ENCODE data around the gene KCTD19. TPM values are rescaled to one million over a fixed set of nuclear protein-coding genes. Genes with fewer than 3 reads are reported as not detected.
A peak's percentile ranks its signal among the peaks of the same experiment; 100 is the strongest.

Gene KCTD19
- total RNA-seq, 2 donors from 2014 or later, result 7.0 TPM; not detected in 1

DNA sequence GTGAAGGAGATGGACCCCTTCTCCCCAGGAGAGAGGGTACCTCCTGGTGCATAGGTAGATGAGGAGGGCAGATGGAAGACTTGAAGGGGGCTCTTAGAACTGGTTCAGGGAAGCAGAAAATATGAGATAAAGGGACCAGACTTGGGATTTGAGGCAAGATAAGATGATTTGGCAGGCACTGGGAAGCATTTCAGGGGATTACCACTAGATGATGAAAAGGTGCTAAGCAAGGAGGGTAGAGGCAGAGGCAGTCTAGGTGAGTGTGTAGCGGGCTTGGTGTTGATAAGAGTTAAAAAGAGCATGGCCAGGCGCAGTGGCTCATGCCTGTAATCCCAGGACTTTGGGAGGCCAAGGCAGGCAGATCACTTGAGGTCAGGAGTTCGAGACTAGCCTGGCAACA lies 63.3 kb downstream of the KCTD19 start:
- 92% methylated on average over 3 of the region's 3 CpGs for WGBS
- H3K9me3 ChIP-seq, result no peaks in the 10 kb centered on the region
- DNase-seq (ENCODE audit: low spot score), result no peak
- no peak overlapping the region for H3K4me3 ChIP-seq
- no peaks in the 10 kb centered on the region for H3K4me1 ChIP-seq (replicated peaks)
- H3K27ac ChIP-seq, result no peak overlapping the region
- intact Hi-C loops (cut with DNase I), result no loop called here
- TF ChIP-seq POLR2AphosphoS5 (IDR thresholded peaks at IDR 0.05), result no peak
- TF ChIP-seq, protein P1, sequence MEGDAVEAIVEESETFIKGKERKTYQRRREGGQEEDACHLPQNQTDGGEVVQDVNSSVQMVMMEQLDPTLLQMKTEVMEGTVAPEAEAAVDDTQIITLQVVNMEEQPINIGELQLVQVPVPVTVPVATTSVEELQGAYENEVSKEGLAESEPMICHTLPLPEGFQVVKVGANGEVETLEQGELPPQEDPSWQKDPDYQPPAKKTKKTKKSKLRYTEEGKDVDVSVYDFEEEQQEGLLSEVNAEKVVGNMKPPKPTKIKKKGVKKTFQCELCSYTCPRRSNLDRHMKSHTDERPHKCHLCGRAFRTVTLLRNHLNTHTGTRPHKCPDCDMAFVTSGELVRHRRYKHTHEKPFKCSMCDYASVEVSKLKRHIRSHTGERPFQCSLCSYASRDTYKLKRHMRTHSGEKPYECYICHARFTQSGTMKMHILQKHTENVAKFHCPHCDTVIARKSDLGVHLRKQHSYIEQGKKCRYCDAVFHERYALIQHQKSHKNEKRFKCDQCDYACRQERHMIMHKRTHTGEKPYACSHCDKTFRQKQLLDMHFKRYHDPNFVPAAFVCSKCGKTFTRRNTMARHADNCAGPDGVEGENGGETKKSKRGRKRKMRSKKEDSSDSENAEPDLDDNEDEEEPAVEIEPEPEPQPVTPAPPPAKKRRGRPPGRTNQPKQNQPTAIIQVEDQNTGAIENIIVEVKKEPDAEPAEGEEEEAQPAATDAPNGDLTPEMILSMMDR (IDR thresholded peaks at IDR 0.05), result no peak
- no peak for TF ChIP-seq POLR2A (IDR thresholded peaks at IDR 0.05)
- no peaks in the 10 kb centered on the region for H3K36me3 ChIP-seq
- no peaks in the 10 kb centered on the region for H3K27me3 ChIP-seq (replicated peaks; ENCODE audit: insufficient read depth)

DNA sequence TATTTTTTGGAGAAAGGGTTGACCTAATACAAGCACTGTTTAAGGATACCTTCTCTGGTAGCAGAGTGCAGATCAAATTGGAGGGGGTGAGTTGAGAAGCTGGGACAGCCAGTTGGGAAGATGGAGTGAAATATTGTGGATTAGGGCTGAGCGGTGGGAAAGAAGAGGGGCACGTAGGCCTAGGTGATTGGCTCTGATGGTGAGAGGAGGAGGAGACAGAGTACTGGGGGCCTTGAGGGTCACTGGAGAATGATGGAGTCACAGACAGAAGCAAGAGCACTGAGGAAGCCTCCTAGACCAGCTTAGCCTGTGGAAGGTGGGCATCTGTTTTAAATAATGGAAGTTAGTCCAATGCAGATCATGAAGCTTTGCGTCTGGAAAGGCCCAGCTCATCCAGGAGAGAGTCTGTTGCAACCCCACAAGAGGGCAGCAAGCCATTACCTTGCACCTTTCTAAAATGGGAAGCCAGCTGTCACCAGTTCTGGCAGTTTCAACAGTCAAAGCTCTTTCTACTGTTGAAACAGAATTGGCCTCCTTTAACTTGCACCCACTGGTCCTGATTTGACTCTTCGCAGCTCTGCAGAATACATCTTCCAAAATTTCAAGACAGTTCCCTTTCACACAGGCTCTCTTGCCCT lies 66.0 kb downstream of the KCTD19 start:
- Histone ChIP-seq H3K4me3 (no peak overlapping the region), H3K36me3 (no peaks in the 10 kb centered on the region), H3K27ac (no peak overlapping the region), H3K27me3 (replicated peaks; ENCODE audit: insufficient read depth) (no peaks in the 10 kb centered on the region), H3K9me3 (no peaks in the 10 kb centered on the region), H3K4me1 (replicated peaks) (no peaks in the 10 kb centered on the region)
- peak; percentile 49 for DNase-seq (ENCODE audit: low spot score)
- intact Hi-C loops (cut with DNase I), result no loop called here
- 67% methylated on average over 4 of the region's 4 CpGs for WGBS
- TF ChIP-seq POLR2AphosphoS5 (IDR thresholded peaks at IDR 0.05) (peak; percentile 48), POLR2A (IDR thresholded peaks at IDR 0.05) (no peak)
- TF ChIP-seq, protein P1 (IDR thresholded peaks at IDR 0.05), result peak in 2 of 4 experiments; percentile 65 to 68

DNA sequence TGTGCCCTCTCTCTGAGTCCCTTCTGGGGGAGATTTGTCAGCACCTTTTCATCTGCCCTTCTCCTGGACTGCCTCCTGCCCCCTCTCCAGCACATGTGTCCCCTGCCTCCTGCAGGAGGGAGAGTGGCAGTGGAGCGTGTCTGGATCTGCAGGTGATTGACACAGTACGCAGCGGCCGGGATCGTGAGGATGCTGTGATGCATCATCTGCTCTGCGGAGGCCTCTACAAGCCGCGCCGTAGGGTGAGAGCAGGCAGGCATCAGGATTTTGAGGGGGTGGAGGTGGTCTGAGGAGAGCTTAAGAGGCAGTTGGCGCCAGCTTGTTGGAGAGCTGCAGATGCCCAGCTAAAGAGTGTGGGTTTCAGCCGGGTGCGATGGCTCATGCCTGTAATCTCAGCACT lies 66.8 kb downstream of the KCTD19 start:
- Histone ChIP-seq H3K9me3 (no peaks in the 10 kb centered on the region), H3K4me3 (no peak overlapping the region), H3K27ac (no peak overlapping the region), H3K27me3 (replicated peaks; ENCODE audit: insufficient read depth) (no peaks in the 10 kb centered on the region), H3K36me3 (no peaks in the 10 kb centered on the region), H3K4me1 (replicated peaks) (no peaks in the 10 kb centered on the region)
- TF ChIP-seq, protein P1 (IDR thresholded peaks at IDR 0.05), result no peak
- no peak for TF ChIP-seq POLR2A (IDR thresholded peaks at IDR 0.05)
- WGBS, result 82% methylated on average over 12 of the region's 12 CpGs
- intact Hi-C loops (cut with DNase I), result loop anchor here (5.0 kb wide), 1 partner anchor 138 kb away; no protein-coding TSS in a partner anchor
- DNase-seq (ENCODE audit: low spot score), result no peak

DNA sequence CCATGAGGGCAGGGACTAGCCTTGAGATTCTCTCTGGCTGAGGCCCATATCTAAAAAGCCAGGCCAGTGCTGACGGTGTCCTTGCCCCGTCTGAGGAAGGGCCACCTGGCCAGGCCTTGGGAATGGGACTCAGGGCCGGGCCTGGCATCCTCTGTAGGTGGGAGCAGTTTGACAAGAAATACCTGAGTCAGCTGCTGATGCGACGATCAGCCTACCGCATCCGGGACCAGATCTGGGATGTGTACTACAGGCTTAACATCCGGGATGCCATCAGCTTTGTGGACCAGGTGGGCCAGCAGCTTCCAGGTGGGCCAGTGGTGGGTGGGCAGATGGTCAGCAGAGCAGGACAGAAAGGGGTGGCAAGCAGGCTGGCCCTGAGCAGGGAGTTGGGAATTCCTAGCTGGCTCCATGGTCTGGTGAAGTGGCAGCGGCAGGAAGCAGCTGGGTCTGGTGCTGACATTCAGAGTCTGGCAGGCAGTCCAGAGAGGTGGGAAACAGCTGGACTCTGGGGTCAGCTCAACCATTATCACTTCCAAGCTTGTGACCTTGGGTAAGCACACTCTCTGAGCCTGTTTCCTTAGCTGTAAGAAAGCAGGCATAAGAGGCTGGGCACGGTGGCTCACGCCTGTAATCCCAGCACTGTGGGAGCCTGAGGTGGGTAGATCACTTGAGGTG lies 68.2 kb downstream of the KCTD19 start:
- no peaks in the 10 kb centered on the region for H3K36me3 ChIP-seq
- H3K4me3 ChIP-seq, result no peak overlapping the region
- intact Hi-C loops (cut with DNase I), result loop anchor here (5.0 kb wide), 1 partner anchor 139 kb away; no protein-coding TSS in a partner anchor
- WGBS, result 95% methylated on average over 11 of the region's 11 CpGs
- no peaks in the 10 kb centered on the region for H3K9me3 ChIP-seq
- H3K27ac ChIP-seq, result no peak overlapping the region
- no peak for DNase-seq (ENCODE audit: low spot score)
- no peaks in the 10 kb centered on the region for H3K4me1 ChIP-seq (replicated peaks)
- H3K27me3 ChIP-seq (replicated peaks; ENCODE audit: insufficient read depth), result no peaks in the 10 kb centered on the region
- TF ChIP-seq, protein P1 (IDR thresholded peaks at IDR 0.05), result no peak
- TF ChIP-seq POLR2A (IDR thresholded peaks at IDR 0.05) (no peak), POLR2AphosphoS5 (IDR thresholded peaks at IDR 0.05) (no peak)

Data from prostate gland (tissue), 2 donors.